Measurements from ENCODE around the gene GGCX. TPM values are rescaled to one million over a fixed set of nuclear protein-coding genes. Genes with fewer than 3 reads are reported as not detected.
A peak's percentile ranks its signal among the peaks of the same experiment; 100 is the strongest.

Gene GGCX
- total and polyA plus RNA-seq, 9 of the 15 experiments (the other 6 are each of a cell fraction or from before 2014, with no cell fraction given) = 14.4 to 47.1 (median 28.1) TPM

- no peak for TF ChIP-seq ZNF134 (CRISPR knock-in tag; conservative IDR thresholded peaks at IDR 0.05)
- no peak for TF ChIP-seq PTBP1 (IDR thresholded peaks at IDR 0.05; ENCODE audit: low read depth, low read length)
- no peak for TF ChIP-seq GATA2 (CRISPR knock-in tag; IDR thresholded peaks at IDR 0.05)
- TF ChIP-seq CREM (IDR thresholded peaks at IDR 0.05; ENCODE audit: low read depth) = no peak
- peak; percentile 58 for TF ChIP-seq NFIC (IDR thresholded peaks at IDR 0.05)
- TF ChIP-seq FOS (IDR thresholded peaks at IDR 0.05; ENCODE audit: extremely low read depth, insufficient read length) = no peak
- no peak for TF ChIP-seq SIRT6 (IDR thresholded peaks at IDR 0.05; ENCODE audit: low read depth, low read length)
- no peak for TF ChIP-seq ELK3 (CRISPR knock-in tag; IDR thresholded peaks at IDR 0.05)
- no peak for TF ChIP-seq CREB3L1 (IDR thresholded peaks at IDR 0.05; ENCODE audit: borderline replicate concordance, low read depth)
- no peak for TF ChIP-seq HMBOX1 (IDR thresholded peaks at IDR 0.05)
- TF ChIP-seq BACH1 (tag; IDR thresholded peaks at IDR 0.05) = no peak
- TF ChIP-seq ETV1 (tag; conservative IDR thresholded peaks at IDR 0.05; ENCODE audit: low read depth) = no peak
- no peak for TF ChIP-seq ZC3H11A (IDR thresholded peaks at IDR 0.05; ENCODE audit: low read depth, low read length)
- peak; percentile 70 to 74; a peak in 3 of 4 replicates for TF ChIP-seq KDM1A (IDR thresholded peaks at IDR 0.05)
- no peak for TF ChIP-seq NR2C2 (CRISPR knock-in tag; IDR thresholded peaks at IDR 0.05)
- TF ChIP-seq NR2C2 (tag; IDR thresholded peaks at IDR 0.05) = no peak
- no peak for TF ChIP-seq CBX5 (IDR thresholded peaks at IDR 0.05; ENCODE audit: borderline replicate concordance, low read depth)
- no peak for TF ChIP-seq PTRF (tag; IDR thresholded peaks at IDR 0.05)
- no peak for TF ChIP-seq CEBPG (CRISPR knock-in tag; IDR thresholded peaks at IDR 0.05)
- no peak for TF ChIP-seq CEBPG (tag; conservative IDR thresholded peaks at IDR 0.05 in 1 of 2, IDR thresholded peaks at IDR 0.05 in 1 of 2)
- TF ChIP-seq MTF1 (CRISPR knock-in tag; IDR thresholded peaks at IDR 0.05; ENCODE audit: borderline replicate concordance) = no peak
- TF ChIP-seq RNF2 (IDR thresholded peaks at IDR 0.05) = no peak
- no peak for TF ChIP-seq RNF219 (CRISPR knock-in tag; IDR thresholded peaks at IDR 0.05)
- no peak for TF ChIP-seq MIER1 (IDR thresholded peaks at IDR 0.05; ENCODE audit: low read depth)
- TF ChIP-seq OTX1 (CRISPR knock-in tag; IDR thresholded peaks at IDR 0.05) = no peak
- TF ChIP-seq RBM39 (optimal IDR thresholded peaks at IDR 0.05; ENCODE audit: low read depth, low read length) = no peak
- TF ChIP-seq KLF6 (CRISPR knock-in tag; IDR thresholded peaks at IDR 0.05; ENCODE audit: borderline replicate concordance) = no peak
- no peak for TF ChIP-seq ZNF77 (CRISPR knock-in tag; IDR thresholded peaks at IDR 0.05)
Measured at GRCh38 chr2:85588645-85589044, 27.4 kb upstream of the GGCX start (continued).

Measured in K562 (cell line).